HG03354 (cell line): ENCODE measurements around the gene KCTD16.

Experiments
- ATAC-seq: cut with Tn5 transposase; IDR thresholded peaks from one replicate; pipeline ENCODE4 v1.9.1; 2021; ENCODE audit warnings: mild to moderate bottlenecking; ENCODE audit not compliant: unreplicated experiment, poor library complexity, severe bottlenecking

KCTD16 gene

DNA sequence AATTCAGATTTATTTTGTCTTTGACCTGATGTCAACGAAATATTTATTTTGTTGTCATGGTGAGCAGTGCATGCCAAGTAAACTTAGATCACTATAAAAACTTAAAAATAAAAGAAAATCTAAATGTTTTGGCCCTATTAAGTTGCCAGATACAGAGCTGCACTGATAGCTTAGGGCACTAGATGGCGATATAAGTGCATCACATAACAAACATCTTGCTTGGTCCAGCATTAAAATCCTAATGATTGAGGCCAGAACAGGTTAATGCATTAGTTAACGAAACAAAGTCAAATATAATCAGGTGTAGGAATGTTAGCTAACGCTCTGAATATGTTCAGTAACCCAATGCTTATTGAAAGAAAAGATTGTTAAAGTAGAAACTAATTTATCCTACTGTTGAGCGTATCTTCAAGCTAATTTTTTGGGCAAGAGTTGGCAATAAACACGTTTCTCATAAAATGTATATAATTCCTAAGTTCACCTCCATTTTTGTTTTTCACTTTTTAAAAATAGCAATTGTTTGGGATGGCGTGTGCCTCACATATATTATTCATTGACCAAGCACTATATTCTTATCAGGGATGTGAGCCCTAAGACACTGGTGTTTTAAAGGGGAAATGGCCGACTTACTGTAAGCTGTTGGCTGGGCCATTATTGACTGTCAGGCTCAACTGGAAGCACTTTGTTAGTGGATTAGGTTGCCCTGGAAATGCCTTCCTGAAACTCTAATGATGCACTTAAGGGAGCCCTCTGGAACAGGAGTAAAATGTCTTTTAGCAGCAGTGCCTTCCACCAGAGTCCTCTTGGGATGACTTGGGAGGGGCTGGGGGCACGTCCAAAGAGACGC, 33.3 kb downstream of the KCTD16 start:
- ATAC-seq: peak; percentile 89

DNA sequence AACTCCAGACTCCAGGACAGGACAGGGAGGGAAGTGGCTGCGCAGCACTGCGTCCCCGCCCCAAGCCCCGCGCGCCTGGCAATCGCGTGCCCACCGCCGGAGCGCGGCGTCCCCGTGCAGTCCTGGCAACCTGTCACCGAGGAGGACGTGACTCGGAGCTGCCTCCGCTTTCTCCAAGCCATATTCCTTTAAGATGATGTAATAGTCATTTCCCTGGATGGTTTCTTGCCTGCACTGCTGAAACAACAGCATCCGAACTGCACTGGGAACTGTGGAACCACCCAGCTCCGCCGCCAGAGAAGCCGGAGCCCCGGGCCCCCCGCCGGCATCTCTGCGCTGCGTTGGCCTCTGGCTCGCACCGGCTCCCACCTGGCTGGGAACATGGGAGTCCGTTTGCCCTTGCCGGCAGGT, 34.5 kb downstream of the KCTD16 start:
- ATAC-seq: no peak

DNA sequence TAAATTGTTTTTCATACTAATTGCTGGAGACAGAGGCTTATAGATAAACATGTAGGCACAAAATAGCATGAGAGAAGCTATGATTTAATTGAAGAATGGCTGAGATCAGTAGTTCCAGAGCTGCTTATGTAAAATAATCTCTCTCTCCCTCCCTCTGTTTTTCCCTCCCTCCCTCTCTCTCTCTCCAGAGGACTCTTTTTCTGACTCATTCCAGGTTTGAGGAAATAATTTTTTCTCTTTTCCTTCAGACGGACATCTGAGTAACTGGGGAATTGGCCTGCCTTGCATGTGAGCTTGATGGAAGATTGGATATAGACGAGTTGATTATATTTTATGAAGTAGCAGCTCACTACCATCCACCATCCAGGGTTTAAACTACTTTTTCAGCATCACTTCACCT, 35.5 kb downstream of the KCTD16 start:
- no peak for ATAC-seq

DNA sequence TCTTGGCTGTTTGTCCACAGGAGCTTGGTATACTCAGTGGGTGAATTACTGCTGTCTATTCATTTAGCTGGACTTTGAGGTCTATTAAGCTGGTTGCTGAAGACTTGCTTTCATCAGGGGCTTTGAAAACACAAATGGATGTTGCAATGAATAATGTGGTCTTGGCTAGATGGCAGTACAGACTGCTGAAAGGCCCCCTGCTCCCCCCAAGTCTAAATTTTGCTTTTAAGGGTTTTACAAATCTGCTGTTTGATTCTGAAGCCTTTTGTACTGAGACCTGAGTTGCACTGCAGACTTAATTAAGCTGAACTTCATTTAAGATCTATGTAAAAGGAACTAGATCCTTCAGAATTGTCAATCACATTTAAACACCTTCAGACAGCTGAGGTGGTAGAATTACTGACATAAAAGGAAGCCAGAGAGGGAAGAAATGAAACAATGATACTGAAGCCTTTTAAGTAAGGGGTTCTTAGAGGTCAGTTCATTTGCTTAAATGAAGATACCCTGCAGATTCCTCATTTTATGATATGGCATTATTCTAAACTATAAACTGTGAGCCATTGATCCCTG, 37.3 kb downstream of the KCTD16 start:
- ATAC-seq: no peak

DNA sequence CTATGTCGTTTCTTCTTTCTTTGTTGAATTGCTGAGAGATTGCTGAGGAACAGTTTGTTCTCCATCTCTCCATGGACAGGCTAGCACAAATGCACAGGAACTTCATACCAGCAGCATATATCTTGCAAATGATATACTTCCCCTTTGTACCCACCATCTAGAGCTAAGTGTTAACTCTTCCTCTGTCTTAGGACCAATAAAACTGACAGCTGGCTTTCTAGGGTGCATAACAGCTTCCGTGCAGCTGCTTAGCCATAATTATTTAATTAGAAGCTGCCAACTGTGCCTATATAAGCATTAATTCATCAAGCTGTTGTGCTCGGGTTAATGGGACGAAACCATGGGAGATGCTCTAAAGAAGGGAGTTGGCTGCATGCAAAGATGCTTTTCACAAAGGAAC, 38.7 kb downstream of the KCTD16 start:
- no peak for ATAC-seq

DNA sequence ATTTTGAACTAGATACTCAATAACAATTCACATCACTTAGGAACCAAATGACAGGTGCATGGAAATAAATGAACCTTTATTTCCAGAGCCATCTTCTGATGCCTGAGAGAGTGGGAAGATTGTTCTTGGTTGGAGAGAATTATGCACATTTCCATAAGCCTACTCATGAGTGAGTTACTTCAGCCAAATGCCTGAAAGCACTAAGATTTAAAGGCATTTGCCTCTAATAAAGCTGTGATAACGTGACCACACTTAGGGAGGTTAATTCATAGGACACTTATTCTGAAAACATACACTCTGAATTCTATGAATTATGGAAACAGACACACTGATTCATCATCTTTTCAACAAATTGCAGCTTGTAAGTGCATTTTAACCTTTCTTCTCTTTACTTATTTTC, 40.0 kb downstream of the KCTD16 start:
- no peak for ATAC-seq

DNA sequence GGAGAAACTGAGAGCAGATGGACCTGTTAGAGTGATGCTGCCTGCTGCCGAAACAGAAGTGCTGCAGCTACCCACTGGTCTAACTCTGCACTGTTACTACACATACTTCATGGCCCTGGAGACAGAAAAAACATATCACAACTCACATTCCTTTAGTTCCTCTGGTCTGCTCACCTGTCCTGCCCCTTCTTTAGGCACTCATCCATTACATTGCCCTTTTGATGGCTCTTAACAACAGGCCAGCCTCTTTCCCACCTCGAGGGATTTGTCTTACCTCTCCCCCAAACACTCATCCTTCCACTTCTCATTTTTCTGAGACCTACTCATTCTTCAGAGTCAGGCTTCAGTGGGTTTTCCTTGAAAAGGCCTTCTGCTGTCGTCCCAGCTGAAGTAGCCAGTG, 49.2 kb downstream of the KCTD16 start:
- no peak for ATAC-seq

DNA sequence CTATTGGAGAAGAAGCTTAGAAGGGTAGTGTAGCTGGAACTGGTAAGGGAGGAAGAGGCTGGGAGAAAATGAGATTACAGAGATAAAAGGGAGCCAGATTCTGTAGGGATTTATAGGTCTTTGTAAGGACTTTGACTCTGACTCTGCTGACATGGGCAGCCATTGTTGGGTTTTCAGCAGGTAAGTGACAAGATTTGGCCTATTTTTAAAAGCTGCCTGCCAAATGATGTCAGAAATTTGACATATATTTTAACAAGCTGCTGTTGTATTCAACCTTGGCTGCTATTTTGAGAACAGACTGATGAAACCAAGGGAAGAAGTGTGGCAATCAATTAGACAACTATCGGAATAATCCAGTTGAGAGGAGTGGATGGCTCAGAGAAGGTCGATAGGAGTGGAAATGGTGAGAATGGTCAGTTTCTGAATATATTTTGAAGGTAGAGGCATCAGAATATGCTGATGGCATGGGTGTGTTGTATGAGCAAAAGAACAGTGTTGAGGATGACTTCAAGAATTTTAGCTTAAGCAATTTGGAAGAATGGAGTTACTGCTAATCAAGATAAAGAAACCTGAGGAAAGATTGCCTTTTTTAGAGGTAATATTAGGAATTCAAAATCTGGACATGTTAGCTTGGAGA, 56.8 kb downstream of the KCTD16 start:
- ATAC-seq: no peak

DNA sequence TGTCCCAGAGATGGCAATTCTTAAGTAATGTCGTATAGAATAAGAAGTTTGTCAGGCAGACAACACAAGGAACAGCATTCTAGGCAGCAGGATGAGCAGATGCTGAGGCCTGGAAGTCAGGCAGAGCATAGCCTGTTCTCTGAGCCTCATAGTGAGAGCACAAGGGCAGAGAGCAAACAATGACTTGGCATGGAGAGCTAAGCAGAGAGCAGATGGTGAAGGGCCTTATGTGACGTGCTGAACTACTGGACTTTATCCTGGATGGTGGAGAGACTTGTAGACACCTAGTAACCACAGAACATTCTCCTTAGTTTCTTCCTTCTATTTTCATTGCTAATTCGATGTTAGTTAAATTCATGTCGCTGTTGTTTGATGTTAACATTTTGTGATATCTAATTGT, 60.1 kb downstream of the KCTD16 start:
- ATAC-seq: no peak

DNA sequence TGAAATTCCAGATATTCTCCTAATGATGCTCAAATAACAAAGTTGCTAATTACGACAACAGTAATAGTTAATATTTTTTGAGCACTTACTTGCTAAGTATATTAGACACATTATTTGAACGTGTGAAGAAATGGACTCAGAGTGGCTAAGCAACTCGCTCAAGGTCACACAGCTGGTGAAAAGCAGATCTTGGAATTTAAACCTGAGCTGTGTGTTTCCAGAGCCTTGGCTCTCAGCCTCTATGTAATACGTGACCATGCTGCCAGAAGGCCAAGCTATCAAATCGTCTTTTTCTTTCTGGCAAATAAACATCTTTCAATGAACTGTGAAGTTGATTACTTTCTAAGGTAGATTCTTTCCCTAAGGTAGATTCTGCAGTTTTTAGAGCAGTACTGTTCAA, 61.6 kb downstream of the KCTD16 start:
- no peak for ATAC-seq

DNA sequence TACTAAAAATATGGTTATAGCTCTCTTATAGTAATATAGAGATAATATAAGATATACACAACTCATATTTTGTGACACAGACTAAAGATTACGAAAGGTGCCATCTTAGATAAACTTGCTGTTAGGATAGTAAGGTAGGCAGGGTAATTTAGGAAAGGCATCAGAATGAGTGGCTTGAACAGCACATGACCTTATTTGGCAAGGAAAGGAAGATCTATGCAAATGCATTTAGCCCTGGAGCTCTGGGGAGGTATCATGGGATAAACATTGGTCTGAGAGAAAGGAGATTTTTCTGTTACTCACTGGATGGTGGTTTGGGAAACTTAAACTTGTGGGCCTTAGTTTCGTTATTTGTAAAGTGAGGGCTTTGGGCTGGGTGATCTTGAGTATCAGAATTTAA, 65.8 kb downstream of the KCTD16 start:
- ATAC-seq: no peak

DNA sequence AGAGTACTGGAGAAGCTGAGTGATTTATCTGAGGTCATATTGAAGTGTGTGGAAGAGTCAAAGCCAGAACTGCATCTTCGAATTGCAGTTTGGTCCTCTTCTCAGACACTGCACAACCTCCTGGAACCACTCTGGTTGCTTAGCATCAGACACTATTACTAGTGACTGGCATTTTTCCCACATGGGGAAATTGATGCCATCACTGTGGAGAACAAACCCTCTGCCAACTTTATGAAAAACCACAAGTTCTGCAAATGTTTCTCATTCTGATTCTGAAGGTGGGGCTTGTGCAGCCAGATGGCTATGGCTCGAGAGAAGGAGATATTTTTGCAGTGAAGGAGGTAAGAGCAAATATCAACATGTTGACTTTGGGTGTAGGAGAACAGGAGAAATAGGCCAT, 67.2 kb downstream of the KCTD16 start:
- no peak for ATAC-seq

DNA sequence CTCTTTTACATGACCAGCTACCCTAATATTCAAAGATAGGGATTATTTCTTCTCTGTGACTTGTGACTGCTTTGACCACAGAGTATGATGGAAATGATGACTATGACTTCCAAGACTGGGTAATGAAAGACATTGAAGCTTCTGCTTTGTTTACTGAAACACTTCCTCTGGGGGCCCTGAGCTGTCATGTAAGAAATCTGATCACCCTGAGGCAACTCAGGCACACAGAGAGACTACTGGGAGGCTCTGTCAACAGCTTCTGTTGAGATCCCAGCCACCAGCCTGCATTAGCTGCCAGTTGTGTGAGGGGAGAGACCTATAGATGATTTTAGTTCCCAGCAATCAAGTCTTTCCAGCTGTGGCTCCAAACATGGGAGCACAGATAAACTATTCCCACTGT, 76.5 kb downstream of the KCTD16 start:
- ATAC-seq: no peak

DNA sequence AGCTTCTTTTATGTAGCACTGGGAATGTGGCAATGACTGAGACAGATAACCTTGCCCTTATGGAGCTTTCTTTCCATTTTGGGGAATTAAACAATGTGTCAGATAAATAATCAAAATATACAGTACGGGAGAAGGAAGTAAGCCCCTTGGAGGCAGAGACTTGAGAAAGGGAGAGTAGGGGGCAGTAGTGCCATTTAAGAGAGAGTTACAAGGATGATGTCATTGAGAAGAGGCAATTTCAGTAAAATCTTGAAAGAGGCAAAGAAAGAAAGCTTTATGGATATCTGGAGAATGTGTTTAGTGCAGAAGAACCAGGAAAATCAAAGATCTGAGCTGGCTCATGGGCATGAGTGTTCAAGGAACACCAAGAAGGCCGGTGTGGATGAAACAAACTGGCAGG, 77.3 kb downstream of the KCTD16 start:
- ATAC-seq: no peak

DNA sequence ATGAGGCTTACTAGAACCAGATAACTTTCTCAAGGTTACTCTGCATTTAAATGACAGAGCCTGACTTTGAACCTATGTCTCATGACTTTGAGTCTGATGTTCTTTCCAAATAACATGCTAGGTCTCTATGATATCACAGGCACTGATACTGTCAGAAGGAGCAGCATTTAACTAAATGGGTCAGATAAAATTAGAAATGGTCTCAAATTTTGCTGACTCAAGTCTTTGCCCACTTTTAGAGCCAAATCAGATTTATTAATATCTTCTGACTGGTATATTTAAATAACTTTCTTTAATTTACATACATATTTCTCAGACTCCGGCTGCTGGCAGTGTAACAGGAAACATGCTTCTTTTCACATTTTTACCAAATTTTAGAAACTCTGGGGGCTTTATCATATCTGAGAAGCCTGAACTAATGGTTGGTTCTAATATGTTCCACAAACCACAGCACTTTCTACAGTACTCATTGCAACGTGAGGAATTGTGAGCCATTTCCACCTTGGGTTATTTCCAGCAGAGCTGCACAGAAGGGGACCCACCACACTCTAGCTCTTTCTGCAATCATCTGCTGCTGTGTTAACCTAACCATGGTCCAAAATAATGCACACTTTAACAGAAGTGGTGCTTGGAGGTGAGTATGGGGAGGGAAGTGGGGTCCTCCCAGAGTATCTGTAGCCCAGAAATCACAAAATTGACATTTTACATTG, 79.2 kb downstream of the KCTD16 start:
- ATAC-seq: no peak

DNA sequence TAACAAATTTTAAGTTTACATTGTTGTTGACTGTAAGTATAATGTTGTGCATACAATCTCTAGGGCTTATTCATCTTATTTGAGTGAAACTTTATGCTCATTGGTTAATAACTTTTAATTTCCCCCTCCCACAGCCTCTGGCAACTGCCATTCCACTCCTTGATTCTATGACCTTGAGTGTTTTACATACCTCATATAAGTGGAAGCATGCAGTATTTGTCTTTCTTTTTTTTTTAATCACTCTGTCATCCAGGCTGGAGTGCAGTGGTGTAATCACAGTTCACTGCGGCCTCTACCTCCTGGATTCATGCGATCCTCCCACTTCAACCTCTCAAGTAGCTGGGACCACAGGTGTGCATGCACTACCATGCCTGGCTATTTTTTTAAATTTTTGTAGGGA, 83.9 kb downstream of the KCTD16 start:
- no peak for ATAC-seq

DNA sequence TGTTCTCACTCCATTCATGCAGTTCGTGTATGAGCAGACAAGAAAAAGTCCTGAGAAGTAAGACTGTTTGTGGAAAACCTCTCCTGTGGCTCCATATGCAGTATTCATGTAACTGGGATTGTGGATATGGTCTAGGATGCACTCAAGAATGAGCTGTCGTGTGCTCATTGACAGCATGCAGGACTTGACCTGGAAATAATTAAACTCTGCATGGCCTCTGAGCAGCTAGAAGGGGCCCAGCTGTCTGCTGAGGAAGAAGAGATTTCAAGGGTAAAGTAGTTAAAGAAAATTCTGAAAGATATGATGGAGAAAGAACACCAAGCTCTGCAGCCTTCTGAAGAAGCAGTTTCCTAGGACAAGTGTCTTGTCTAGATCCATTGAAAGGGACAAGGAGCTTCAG, 89.4 kb downstream of the KCTD16 start:
- no peak for ATAC-seq

DNA sequence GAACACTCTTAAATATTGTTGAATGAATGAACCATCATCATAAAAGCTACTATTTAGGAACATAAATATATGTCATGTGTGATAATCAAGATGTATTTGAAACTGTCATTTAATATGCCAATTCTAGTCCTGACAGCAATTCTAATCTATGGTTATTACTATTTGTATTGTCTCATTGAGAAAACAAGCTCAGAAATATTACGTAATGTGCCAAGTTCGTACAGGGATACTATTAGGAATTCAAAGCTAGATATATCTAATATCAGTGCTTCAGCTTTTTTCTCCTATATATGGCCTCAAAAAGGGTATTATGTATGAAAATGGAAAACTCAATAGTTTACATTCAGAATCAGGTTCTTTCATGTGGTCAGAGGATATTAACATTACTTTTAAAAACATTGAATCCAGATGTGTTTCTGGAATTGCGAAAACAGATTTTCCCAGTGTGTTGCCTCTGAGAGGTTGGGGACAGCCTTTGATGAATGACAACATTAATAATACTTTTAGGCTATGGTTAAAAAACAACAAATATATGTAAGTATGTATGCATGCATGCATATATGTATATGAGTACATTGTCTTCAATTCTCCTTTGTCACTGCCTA, 95.1 kb downstream of the KCTD16 start:
- no peak for ATAC-seq

DNA sequence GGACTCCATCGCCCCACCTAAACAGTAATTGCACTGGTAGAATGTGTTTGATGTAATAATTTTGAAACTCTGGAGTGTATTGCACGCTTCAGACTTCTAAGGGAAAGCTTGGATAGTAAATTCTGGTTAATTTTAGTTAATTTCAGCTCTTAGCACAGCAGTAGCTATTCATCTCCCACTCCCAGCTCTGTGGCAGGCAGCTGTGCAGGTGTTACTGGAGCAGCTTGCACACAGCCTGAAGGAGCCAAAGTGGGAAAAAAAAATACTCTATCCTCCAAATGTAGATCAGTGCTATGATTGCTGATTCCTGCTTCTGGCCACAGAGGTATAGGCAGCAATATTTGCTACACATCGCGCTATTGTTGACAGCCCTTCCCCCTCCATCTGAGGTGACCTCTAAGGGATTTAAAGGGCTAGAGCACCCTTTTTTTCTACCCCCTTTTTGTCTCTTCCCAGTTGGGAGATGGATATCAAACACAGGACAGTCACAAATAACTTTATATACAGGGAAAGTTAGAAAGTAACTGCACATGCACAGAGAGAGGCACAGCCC, 97.4 kb downstream of the KCTD16 start:
- ATAC-seq: no peak
